HepG2 (cell line): Measurements from ENCODE around the gene RAP1GAP2. TPM values are rescaled to one million over a fixed set of nuclear protein-coding genes. Genes with fewer than 3 reads are reported as not detected.

ENCODE experiments used
- ATAC-seq: fragments of 200-7000 bp; cut with Tn5 transposase; 3 replicates; pipeline ENCODE4 v1.9.1; 2020; ENCODE audit warnings: mild to moderate bottlenecking, moderate library complexity
- BruUV-seq: library from RNA; stranded (reverse); fragments of 400-500 nt; replicated peaks from 2 replicates; lab custom pipeline; 2021; lab: Mats Ljungman, UMichigan
- CTCF ChIA-PET: fragments of 300-600 bp; formaldehyde crosslinking; extraction: SDS; loops from one replicate; lab custom pipeline; 2021; ENCODE audit warnings: low total read pairs, inconsistent platforms, low intra/inter-chr PET ratio; lab: Yijun Ruan, JAX
- POLR2A ChIA-PET: fragments of 350-600 bp; sonication (Branson Sonifier 250); formaldehyde crosslinking; loops from one replicate; lab custom pipeline; 2020; ENCODE audit warnings: antibody characterized with exemption, inconsistent platforms; lab: Yijun Ruan, JAX
- DNase-seq: peaks from one replicate; pipeline ENCODE4 v3.0.0-alpha.2; 2015; ENCODE audit warnings: low spot score
- FAIRE-seq: peaks from 3 replicates; lab custom pipeline; 2011; peaks lifted over from hg19 to GRCh38; lab: Jason Lieb, UNC
- H2AFZ ChIP-seq: one replicate; pipeline ENCODE4 v1.6.1; 2011; ENCODE audit warnings: low read length, inconsistent platforms
- H3K27ac ChIP-seq: fragments of 300-600 bp; 3 replicates; pipeline ENCODE4 v1.8.0; 2011; ENCODE audit warnings: mixed run types, mild to moderate bottlenecking, mixed read lengths, low read length, inconsistent platforms; ENCODE audit not compliant: insufficient read depth; ENCODE audit errors: extremely low read length
- H3K27me3 ChIP-seq, 2 experiments: fragments of 200-600 bp in 1 of 2; 2 replicates in 1 of 2; 3 replicates in 1 of 2; pipeline versions ENCODE4 v1.6.0 to v1.8.0; 2011; ENCODE audit warnings: low read length in 2 of 2, mild to moderate bottlenecking in 2 of 2, moderate library complexity in 2 of 2, inconsistent platforms in 1 of 2; ENCODE audit not compliant: insufficient read depth in 2 of 2, control insufficient read depth in 1 of 2
- H3K36me3 ChIP-seq, 2 experiments: fragments of 200-600 bp in 1 of 2; replicated peaks in 1 of 2; 2 replicates in 1 of 2; 3 replicates in 1 of 2; pipeline versions ENCODE4 v1.5.1 to v1.8.0; 2011; ENCODE audit warnings: low read length in 2 of 2, inconsistent platforms in 1 of 2; ENCODE audit not compliant: insufficient read depth in 2 of 2, control insufficient read depth in 1 of 2
- H3K4me1 ChIP-seq: 2 replicates; pipeline ENCODE4 v1.5.1; 2012; ENCODE audit warnings: low read length, inconsistent platforms; ENCODE audit not compliant: insufficient read depth
- H3K4me2 ChIP-seq: 2 replicates; pipeline ENCODE4 v1.6.0; 2011; ENCODE audit warnings: low read depth, low read length, inconsistent platforms
- H3K4me3 ChIP-seq, 3 experiments: fragments of 200-600 bp in 1 of 3; sonication (generic), shearing (Covaris generic) in 1 of 3; replicated peaks in 1 of 3; 2 replicates each; pipeline ENCODE4 v1.5.1; 2011 to 2016; ENCODE audit warnings: low read length in 3 of 3, inconsistent platforms in 2 of 3, low read depth in 2 of 3, mild to moderate bottlenecking in 2 of 3, control low read depth in 1 of 3, mixed read lengths in 1 of 3; ENCODE audit not compliant: insufficient read depth in 1 of 3
- H3K79me2 ChIP-seq: one replicate; pipeline ENCODE4 v1.6.1; 2011; ENCODE audit warnings: low read length, inconsistent platforms; ENCODE audit not compliant: insufficient read depth
- H3K9ac ChIP-seq: 2 replicates; pipeline ENCODE4 v1.6.0; 2011; ENCODE audit warnings: mild to moderate bottlenecking, low read depth, low read length, inconsistent platforms; ENCODE audit not compliant: insufficient read depth
- H3K9me3 ChIP-seq: 2 replicates; pipeline ENCODE4 v1.5.1; 2012; ENCODE audit warnings: mild to moderate bottlenecking, low read length
- H4K20me1 ChIP-seq: 2 replicates; pipeline ENCODE4 v1.6.0; 2011; ENCODE audit warnings: inconsistent platforms, mild to moderate bottlenecking, low read length, moderate library complexity; ENCODE audit not compliant: insufficient read depth
- ETV6 ChIP-seq: sonication (generic); formaldehyde crosslinking; conservative IDR thresholded peaks from 2 replicates; pipeline ENCODE4 v1.4.0; 2020; ENCODE audit warnings: missing genetic modification reagents
- MTA3 ChIP-seq: sonication (generic); formaldehyde crosslinking; IDR thresholded peaks from 2 replicates; pipeline ENCODE4 v1.4.0; 2020; ENCODE audit warnings: missing genetic modification reagents
- NFKB2 ChIP-seq: sonication (generic); formaldehyde crosslinking; IDR thresholded peaks from 2 replicates; pipeline ENCODE4 v1.4.0; 2020; ENCODE audit warnings: missing genetic modification reagents, borderline replicate concordance
- NONO ChIP-seq, 2 experiments: fragments of 450-650 bp in 1 of 2; sonication (generic) in 1 of 2; formaldehyde crosslinking in 1 of 2; IDR thresholded peaks in 1 of 2; conservative IDR thresholded peaks in 1 of 2; 2 replicates each; pipeline versions ENCODE4 v1.6.1 to v1.8.0; 2017 to 2022; ENCODE audit warnings: mild to moderate bottlenecking in 1 of 2, missing genetic modification reagents in 1 of 2, moderate library complexity in 1 of 2
- NR3C1 ChIP-seq: sonication (generic); formaldehyde crosslinking; IDR thresholded peaks from 2 replicates; pipeline ENCODE4 v1.4.0; 2020; ENCODE audit warnings: missing genetic modification reagents
- POLR2A ChIP-seq, 2 experiments: IDR thresholded peaks; 2 replicates each; pipeline ENCODE4 v1.6.1; 2011; ENCODE audit warnings: low read depth in 2 of 2, low read length in 2 of 2, mild to moderate bottlenecking in 1 of 2, moderate library complexity in 1 of 2; ENCODE audit not compliant: insufficient read depth in 1 of 2
- ZFAT ChIP-seq: sonication (generic); formaldehyde crosslinking; conservative IDR thresholded peaks from 2 replicates; pipeline ENCODE4 v1.8.1; 2023; ENCODE audit warnings: missing genetic modification reagents, inconsistent platforms
- ZFX ChIP-seq: sonication (generic); formaldehyde crosslinking; IDR thresholded peaks from 2 replicates; pipeline ENCODE4 v1.4.0; 2020; ENCODE audit warnings: mild to moderate bottlenecking, low read depth, missing genetic modification reagents, moderate library complexity
- ZKSCAN8 ChIP-seq: IDR thresholded peaks from 2 replicates; pipeline ENCODE4 v1.6.1; 2016; ENCODE audit warnings: borderline replicate concordance, missing genetic modification reagents, missing compliant biosample characterization
- ZNF33A ChIP-seq: sonication (generic); formaldehyde crosslinking; IDR thresholded peaks from 2 replicates; pipeline ENCODE4 v1.5.1; 2020; ENCODE audit warnings: missing genetic modification reagents, mild to moderate bottlenecking, moderate library complexity, borderline replicate concordance
- WGBS: methylation state at CpG from one replicate; pipeline ENCODE4 v1.1.6; 2017; ENCODE audit warnings: low lambda C conversion rate; 5-methylcytosine and 5-hydroxymethylcytosine counted together
- in situ Hi-C: cut with HindIII; loops from 2 replicates; pipeline ENCODE4 v1.10.0; 2017; ENCODE audit warnings: low pct_unique_long_range_greater_than_20kb; ENCODE audit not compliant: extremely low pct_ligation_motif_present
- intact Hi-C: fragments of 100-400 bp; cut with micrococcal nuclease; formaldehyde crosslinking; loops from one replicate; pipeline ENCODE4 v1.10.0; 2022; ENCODE audit not compliant: unreplicated experiment
- polyA plus RNA-seq, 8 experiments: library from polyadenylated mRNA; depleted of rRNA in 3 of 8; stranded (reverse) in 7 of 8; unstranded in 1 of 8; fragments of >200 nt; fragmentation: Illumina TruSeq in 4 of 8; extraction: Trizol in 4 of 8; gene quantifications; 2 replicates each; pipeline versions ENCODE4 v1.2.1 to v1.2.3, GENCODE V29; 2011 to 2016; ENCODE audit warnings: low read depth in 4 of 8, missing spikeins in 1 of 8, mixed read lengths in 1 of 8; ENCODE audit not compliant: insufficient read depth in 1 of 8
- total RNA-seq, 5 experiments: library from RNA; depleted of rRNA; stranded (reverse); fragments of >200 nt; fragmentation: Illumina TruSeq; extraction: Trizol; gene quantifications; 2 replicates each; pipeline ENCODE4 v1.2.3, GENCODE V29; 2016; ENCODE audit warnings: low read depth in 1 of 5
- TF ChIP-seq, protein P1 (sequence below): sonication (generic); formaldehyde crosslinking; IDR thresholded peaks from 2 replicates; pipeline ENCODE4 v1.8.1; 2023; ENCODE audit warnings: missing genetic modification reagents, inconsistent platforms, borderline replicate concordance

Gene RAP1GAP2
- total and polyA plus RNA-seq, 2 of the 13 experiments (the other 11 are each of a cell fraction or from before 2014, with no cell fraction given): 10.9 to 12.0 TPM

DNA sequence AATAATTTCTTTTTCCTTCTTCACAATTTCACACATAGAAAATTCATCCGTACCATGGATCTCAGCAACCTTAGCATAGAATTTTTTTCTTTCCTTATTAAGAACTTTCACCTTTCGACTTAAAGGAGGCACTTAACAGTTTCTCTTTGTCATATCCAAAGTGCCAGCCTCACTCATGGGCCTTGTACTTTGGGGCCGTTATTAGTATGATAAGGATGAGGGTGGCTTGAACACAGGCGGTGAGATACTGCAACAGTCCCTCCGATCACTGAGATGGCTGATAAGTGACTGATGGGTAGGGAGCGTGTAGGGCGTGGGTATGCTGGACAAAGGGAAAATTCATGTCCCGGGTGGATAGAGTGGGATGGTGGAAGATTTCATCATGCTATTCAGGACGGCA lies 181.9 kb downstream of the RAP1GAP2 start:
- CTCF ChIA-PET: no interaction called here
- DNase-seq: no peak
- in situ Hi-C loops (no loop called here), intact Hi-C loops (no loop called here)
- H3K27ac ChIP-seq: no peak overlapping the region
- H3K4me1 ChIP-seq: peaks cover 10% of the 10 kb centered on the region
- FAIRE-seq: no peak
- H3K9ac ChIP-seq: no peak overlapping the region
- POLR2A ChIA-PET: no interaction called here
- TF ChIP-seq, protein P1, sequence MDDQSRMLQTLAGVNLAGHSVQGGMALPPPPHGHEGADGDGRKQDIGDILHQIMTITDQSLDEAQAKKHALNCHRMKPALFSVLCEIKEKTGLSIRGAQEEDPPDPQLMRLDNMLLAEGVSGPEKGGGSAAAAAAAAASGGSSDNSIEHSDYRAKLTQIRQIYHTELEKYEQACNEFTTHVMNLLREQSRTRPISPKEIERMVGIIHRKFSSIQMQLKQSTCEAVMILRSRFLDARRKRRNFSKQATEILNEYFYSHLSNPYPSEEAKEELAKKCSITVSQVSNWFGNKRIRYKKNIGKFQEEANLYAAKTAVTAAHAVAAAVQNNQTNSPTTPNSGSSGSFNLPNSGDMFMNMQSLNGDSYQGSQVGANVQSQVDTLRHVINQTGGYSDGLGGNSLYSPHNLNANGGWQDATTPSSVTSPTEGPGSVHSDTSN (CRISPR knock-in tag): no peak
- TF ChIP-seq NFKB2 (CRISPR knock-in tag) (no peak), ZFX (CRISPR knock-in tag) (no peak), NR3C1 (CRISPR knock-in tag) (no peak), MTA3 (CRISPR knock-in tag) (no peak), ZKSCAN8 (CRISPR knock-in tag) (no peak), ETV6 (no peak), POLR2A (IDR thresholded peaks at IDR 0.05; ENCODE audit: insufficient read depth in 1 of 2, low read depth in 2 of 2, low read length in 2 of 2) (no peak), NONO (IDR thresholded peaks at IDR 0.05) (no peak), NONO (CRISPR knock-in tag; conservative IDR thresholded peaks at IDR 0.05) (no peak), ZFAT (CRISPR knock-in tag) (no peak), ZNF33A (CRISPR knock-in tag) (no peak)
- ATAC-seq: no peak
- H3K79me2 ChIP-seq: peaks cover 4% of the 10 kb centered on the region
- no peaks in the 10 kb centered on the region for H4K20me1 ChIP-seq
- H3K9me3 ChIP-seq: no peaks in the 10 kb centered on the region
- no peak overlapping the region for H2AFZ ChIP-seq
- BruUV-seq: no TSS peak
- no peak overlapping the region for H3K4me2 ChIP-seq
- H3K36me3 ChIP-seq: peaks cover 3 to 5% of the 10 kb centered on the region in 2 experiments; a peak in 3 of 5 replicates
- H3K4me3 ChIP-seq: no peak overlapping the region
- 96% methylated on average over 9 of the region's 9 CpGs for WGBS
- H3K27me3 ChIP-seq: no peaks in the 10 kb centered on the region; a peak in 1 of 5 replicates
